GM10266 (cell line): ENCODE data around the gene ANKMY2.
"Not testable (repeated sequence)": the region's sequence is repeated elsewhere in the genome, so short reads cannot be mapped to it uniquely, and the experiment has no call there.

Source experiments
- DNase-seq: peaks from one replicate; pipeline ENCODE4 v3.0.0; 2012; ENCODE audit errors: extremely low spot score
- CTCF ChIP-seq: IDR thresholded peaks from 2 replicates; pipeline ENCODE4 v1.5.1; 2012; ENCODE audit warnings: mild to moderate bottlenecking, low read depth; ENCODE audit not compliant: control insufficient read depth, insufficient read depth; ENCODE audit errors: missing control alignments

Gene ANKMY2

GRCh38 chr7:16645593-16646471 lies at the start of gene ANKMY2, which contains the start of gene BZW2:
Gene ANKMY2 (minus strand): TSS chr7:16645754. CDS start chr7:16645573, 181 bp downstream.
Gene BZW2 (plus strand): TSS chr7:16646181. CDS start chr7:16665444, 19,263 bp downstream.
- TF ChIP-seq CTCF, result no peak
- peak; percentile 96 for DNase-seq

- TF ChIP-seq CTCF, result no peak
- no peak for DNase-seq
These were observed 49.3 kb upstream of the ANKMY2 start for GRCh38 chr7:16694806-16695205.

- no peak for DNase-seq
These were observed 48.2 kb upstream of the ANKMY2 start for GRCh38 chr7:16693601-16694318.

GRCh38 chr7:16691241-16691640 lies 45.7 kb upstream of the ANKMY2 start:
- DNase-seq, result no peak
- no peak for TF ChIP-seq CTCF

More at GRCh38 chr7:16693601-16694318, 48.2 kb upstream of the ANKMY2 start:
- TF ChIP-seq CTCF, result no peak

- no peak for TF ChIP-seq CTCF
- no peak for DNase-seq
These were observed 42.7 kb upstream of the ANKMY2 start for GRCh38 chr7:16688249-16688648.

- no peak for TF ChIP-seq CTCF
These were observed 40.0 kb upstream of the ANKMY2 start for GRCh38 chr7:16685535-16685934.

GRCh38 chr7:16684935-16685334 lies 39.4 kb upstream of the ANKMY2 start:
- no peak for DNase-seq
- no peak for TF ChIP-seq CTCF

More at GRCh38 chr7:16685535-16685934, 40.0 kb upstream of the ANKMY2 start:
- no peak for DNase-seq

- not testable (repeated sequence) for DNase-seq
These were observed 33.4 kb upstream of the ANKMY2 start for GRCh38 chr7:16678645-16679566.
